NCI-H1694 (cell line): ENCODE results near the gene MAT1A.

Source experiments
- DNase-seq: peaks from one replicate; lab custom pipeline; 2025; lab: John Stamatoyannopoulos, UW

Gene MAT1A

DNA sequence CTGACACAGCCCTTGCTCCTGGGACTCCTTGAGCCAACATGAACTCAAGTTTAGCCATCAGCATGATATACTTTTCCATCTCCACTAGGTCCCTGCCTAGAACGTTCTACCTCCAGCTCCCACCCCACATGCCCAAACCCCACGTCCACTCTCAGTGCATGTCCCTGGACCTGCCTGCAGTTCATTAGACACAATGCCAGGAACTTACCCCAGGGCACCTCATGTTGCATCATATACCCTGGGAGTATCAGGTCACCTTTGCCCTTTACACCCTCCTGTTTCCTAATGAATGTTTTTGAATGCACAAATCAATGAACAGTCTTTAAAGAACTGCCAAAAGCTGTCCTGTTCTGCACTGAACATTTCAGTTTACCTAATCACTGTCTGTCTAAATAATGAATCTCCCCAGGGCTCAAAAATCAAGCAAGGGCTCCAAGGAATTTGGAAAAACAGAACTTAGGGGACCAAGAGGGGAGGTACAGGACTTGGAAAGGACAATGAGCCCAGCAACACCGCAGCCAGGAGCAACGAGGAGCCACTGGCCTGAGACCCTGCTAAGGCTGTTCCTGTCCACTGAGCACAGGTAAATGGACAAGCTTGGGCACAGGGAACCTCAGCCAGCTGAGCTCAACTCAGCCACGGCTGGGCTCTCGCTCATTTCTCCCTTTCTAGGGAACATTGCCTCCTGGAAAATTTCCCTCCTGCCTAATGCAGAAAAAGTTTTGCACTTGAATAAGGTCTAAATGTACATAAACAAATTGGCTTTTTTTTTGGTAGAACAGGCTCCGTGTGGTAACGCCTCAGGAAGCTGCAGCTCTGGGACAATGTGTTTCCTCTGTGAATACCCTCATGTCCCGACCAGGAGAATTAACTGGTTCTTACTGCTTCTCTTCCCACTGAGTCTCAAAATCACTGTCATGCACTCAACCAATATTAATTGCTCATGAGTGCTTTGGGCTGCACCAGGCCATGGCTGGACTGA lies 7.4 kb downstream of the MAT1A start:
- DNase-seq = no peak

DNA sequence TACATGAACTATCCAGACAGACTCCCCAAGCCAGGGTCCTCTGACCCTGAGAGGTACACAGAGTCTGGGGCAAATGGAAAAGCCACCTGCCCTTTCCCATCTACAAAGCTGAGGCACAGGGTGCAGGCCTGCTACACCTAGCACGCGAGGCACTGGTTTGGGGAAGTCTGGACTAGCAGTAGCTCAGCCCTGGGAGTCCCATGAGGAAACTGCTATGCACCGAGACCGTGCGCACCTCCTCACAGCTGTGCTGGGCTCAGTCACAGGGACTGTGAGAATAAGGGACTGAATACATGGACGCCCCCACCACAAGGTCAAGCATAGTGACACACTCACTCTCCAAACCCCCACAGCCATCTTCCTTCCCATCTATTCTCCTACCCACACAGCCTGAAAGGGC lies 8.2 kb downstream of the MAT1A start:
- DNase-seq = no peak

DNA sequence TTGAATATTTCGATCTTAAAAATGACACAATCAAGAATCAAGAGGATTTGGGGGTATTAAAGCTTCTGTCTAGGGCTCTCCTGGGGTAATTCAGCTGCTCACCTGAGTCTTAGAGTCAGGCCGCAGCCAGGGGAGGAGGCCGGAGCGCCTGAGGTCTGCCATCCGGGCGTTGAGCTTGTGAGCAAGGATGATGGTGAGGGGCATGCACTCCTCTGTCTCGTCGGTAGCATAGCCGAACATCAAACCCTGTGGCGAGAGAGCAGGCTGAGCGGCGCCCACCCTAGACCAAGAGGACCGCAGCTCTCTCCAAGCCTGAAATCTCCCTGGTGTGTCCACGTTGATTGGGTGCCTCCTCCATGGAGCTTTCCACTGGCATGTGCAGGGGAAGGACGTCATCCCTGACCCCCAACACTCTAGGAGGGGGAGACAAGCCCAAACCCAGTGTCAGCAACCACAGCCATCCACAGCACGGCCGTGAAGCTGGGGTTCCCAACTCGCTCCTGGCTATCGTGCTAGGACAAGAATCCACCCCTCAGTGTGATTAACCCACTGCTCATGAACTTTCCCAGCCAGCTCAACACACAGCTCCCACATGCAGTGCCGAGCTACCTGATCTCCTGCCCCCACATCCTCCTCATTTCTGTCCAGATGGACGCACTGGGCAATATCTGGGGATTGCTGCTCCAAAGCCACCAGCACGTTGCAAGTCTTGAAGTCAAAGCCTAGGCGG lies 9.2 kb downstream of the MAT1A start:
- no peak for DNase-seq

DNA sequence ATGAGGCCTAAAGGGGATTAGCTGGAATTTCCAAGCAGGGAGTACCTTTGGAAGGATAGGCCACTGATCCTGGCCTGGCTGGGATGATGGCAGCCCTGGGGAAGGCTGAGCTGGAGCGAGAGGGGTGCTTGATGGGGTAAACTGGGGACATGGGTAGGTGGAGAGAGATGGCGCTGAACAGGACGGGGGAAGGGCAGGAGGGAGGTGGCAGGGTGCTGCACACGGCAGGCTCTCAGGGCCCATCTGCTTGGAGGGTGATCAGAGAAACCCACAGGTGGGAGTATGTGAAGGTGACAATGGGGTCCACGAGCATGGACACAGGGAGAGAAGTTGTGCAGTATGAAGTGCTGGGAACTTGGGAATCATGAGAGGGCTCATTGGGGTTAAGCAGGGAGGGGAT lies 10.3 kb downstream of the MAT1A start:
- DNase-seq = no peak

DNA sequence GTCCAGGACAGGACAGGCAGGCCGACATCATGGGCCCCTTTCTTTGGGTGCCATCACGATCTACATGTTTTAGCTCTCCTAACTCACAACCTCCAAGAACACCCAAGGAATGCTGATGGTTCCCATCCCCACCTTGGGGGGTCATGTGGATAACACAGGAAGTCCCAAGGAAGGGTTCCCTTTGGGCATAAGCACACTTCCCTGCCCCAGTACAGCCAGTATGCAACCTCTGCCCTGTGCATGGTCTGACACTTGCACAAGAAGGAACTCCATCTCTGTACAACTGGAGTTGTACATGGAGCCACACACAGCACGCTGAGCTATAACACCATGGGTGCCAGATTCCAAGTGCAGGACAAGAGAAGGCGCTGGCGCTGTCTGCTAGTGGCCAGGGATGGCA lies 11.0 kb downstream of the MAT1A start:
- DNase-seq = no peak

- DNase-seq = no peak
Measured at GRCh38 chr10:80277567-80278250, 11.7 kb downstream of the MAT1A start.

- no peak for DNase-seq
Measured at GRCh38 chr10:80277016-80277415, 12.4 kb downstream of the MAT1A start.

GRCh38 chr10:80276335-80276734 lies 13.1 kb downstream of the MAT1A start:
- no peak for DNase-seq

- no peak for DNase-seq
Measured at GRCh38 chr10:80275756-80276155, 13.7 kb downstream of the MAT1A start.

DNA sequence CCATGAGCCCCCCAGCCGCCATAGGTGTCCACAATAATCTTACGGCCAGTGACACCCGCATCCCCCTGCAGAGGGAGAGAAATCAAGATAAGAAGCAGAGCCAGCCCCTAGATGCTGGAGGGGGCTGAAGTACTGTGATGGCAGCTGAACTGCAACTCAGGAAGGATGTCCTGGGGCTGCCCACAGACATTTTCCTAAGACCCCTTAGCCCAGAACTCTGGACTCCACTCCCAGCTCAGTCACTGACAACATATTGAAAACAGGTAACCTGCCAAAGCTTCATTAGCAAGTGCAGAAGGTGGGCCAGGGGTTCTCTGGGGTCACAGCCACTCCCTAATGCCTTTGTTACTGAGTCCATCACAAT lies 14.3 kb downstream of the MAT1A start:
- DNase-seq = no peak

DNA sequence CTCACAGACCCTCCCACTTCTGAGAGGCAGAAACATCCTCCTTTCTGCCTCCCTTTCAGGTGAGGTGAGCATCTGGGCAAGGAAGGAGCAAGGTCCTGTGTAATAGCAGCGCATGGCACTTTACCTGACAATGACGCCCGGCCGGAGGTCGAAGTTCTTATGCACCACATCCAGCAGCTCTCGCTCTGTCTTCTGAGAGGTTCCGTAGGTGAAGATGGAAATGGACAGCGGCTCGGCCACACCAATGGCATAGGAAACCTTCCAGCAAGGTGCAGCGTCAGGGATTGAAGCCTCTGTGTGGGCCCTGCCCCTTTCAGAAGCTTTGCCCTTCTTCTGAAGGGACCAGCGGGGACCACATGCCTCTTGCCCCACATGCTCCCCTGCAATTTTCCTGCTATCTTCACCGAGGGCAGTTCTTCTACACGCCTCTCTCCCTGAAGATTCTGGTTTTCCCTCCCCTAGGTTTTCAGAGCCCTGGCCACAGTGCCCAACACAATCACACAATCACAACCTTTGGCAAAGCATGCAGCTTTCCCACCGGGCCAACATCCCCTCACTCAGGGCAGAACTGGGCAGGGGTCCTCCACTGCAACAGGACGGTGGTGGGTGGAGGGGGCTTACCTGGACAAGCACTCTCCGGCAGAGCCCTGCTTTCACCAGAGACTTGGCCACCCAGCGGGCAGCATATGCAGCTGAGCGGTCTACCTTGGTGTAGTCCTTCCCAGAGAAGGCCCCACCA lies 14.9 kb downstream of the MAT1A start:
- no peak for DNase-seq

GRCh38 chr10:80273523-80274170 lies 15.8 kb downstream of the MAT1A start:
- DNase-seq = no peak

GRCh38 chr10:80272793-80273522 lies 16.5 kb downstream of the MAT1A start:
- no peak for DNase-seq

- DNase-seq = no peak
Measured at GRCh38 chr10:80271416-80271815, 18.0 kb downstream of the MAT1A start.

- DNase-seq = no peak
Measured at GRCh38 chr10:80270887-80271286, 18.6 kb downstream of the MAT1A start.

DNA sequence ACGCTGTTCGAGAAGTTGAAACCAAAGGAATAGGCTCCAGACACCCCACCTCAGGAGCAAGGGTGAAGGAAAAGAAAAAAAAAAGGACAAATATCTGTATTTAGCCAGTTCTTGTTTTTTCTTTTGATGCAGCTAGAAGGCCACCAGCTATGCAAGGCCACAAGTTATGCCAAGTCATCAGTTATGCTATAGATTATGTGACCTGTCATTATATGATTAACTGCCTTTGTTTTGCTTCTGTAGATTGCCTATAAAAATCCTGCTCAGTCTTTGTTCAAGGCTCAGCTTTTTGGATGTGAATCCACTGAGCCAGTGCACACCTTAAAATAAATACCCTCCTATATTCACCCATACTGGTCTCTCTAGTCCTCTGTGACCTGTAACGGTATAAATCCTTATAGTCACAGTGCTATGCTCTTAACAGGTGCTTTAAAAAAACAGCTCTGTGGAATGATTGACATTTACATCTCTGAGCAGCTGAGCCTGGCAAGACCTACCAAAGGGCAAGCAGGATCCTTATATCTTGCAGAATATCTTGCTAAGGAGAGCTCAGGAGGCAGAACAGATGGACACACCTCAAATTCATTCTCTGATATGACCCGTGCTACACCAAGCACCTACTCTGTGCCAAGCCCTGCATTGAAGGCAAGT lies 20.4 kb downstream of the MAT1A start:
- no peak for DNase-seq

DNA sequence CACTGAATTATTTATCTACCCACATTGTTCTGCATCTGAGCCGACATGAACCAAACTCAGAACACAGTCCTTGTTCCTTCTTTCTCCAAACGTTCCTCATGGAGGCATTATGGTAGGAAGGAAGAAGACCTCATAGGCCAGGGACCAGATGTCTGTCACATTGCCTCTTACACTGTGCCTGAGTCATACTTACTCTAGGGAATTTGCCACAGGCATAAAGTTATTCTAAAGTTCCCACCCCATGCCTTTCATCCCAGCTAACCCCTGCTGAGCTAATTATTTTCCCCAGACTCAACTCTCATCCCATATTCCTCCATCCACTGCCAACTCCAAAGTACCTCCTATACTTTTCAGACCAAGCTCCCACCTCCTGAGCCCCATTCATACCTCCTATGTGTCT lies 21.2 kb downstream of the MAT1A start:
- no peak for DNase-seq

DNA sequence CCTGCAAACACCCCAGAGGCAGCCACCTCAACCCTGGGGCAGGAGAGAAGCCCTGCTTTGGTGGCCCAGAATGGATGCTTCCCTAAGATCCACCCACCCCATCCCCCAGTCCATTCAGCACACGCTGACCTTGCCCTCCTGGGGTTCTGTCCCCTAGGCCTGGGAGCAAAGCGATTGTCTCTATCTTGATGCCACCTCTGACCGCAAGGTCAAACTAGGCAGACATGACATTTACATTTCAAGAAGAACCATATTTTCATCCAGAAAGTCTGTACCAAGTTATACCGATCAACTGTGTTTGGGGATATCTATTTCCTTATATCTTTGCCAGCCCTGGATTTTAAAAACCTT lies 23.0 kb downstream of the MAT1A start:
- DNase-seq = no peak

GRCh38 chr10:80265740-80266512 lies 23.5 kb downstream of the MAT1A start:
- no peak for DNase-seq
